H1 (cell line): ENCODE data around the gene MICALL2. TPM values are rescaled to one million over a fixed set of nuclear protein-coding genes. Genes with fewer than 3 reads are reported as not detected.
A peak's percentile ranks its signal among the peaks of the same experiment; 100 is the strongest.

Experiments used
- CTCF ChIA-PET: fragments of 300-600 bp; sonication (Branson Sonifier 250); formaldehyde crosslinking; loops from one replicate; lab custom pipeline; 2021; ENCODE audit not compliant: partially characterized antibody; lab: Charles Lee
- POLR2A ChIA-PET: fragments of 300-600 bp; sonication (Branson Sonifier 250); formaldehyde crosslinking; loops from one replicate; lab custom pipeline; 2021; ENCODE audit warnings: inconsistent platforms; ENCODE audit not compliant: partially characterized antibody; lab: Charles Lee
- DNase-seq, 2 experiments: peaks; one replicate each; pipeline versions ENCODE4 v3.0.0 to v3.0.0-alpha.2; 2010 to 2022; ENCODE audit warnings: low spot score in 2 of 2, low read depth in 1 of 2, mixed read lengths in 1 of 2
- FAIRE-seq: peaks from 2 replicates; lab custom pipeline; 2011; peaks lifted over from hg19 to GRCh38; lab: Jason Lieb, UNC
- H2AFZ ChIP-seq: 2 replicates; pipeline ENCODE4 v1.8.1; 2012; ENCODE audit warnings: low read length, inconsistent platforms
- H2AK5ac ChIP-seq: 2 replicates; pipeline ENCODE4 v1.6.1; 2013; ENCODE audit warnings: low read depth, low read length
- H2BK120ac ChIP-seq: replicated peaks from 2 replicates; pipeline ENCODE3; 2013; ENCODE audit warnings: low read depth, low read length, inconsistent platforms
- H2BK12ac ChIP-seq: 2 replicates; pipeline ENCODE4 v1.6.1; 2013; ENCODE audit warnings: low read depth, low read length
- H2BK15ac ChIP-seq: 2 replicates; pipeline ENCODE4 v1.6.1; 2013; ENCODE audit warnings: low read length
- H2BK20ac ChIP-seq: 2 replicates; pipeline ENCODE4 v1.6.1; 2013; ENCODE audit warnings: low read length
- H2BK5ac ChIP-seq: 2 replicates; pipeline ENCODE4 v1.6.1; 2013; ENCODE audit warnings: low read depth, low read length
- H3K14ac ChIP-seq: 2 replicates; pipeline ENCODE4 v1.6.1; 2013; ENCODE audit warnings: inconsistent platforms; ENCODE audit not compliant: insufficient read length
- H3K18ac ChIP-seq: 2 replicates; pipeline ENCODE4 v1.6.1; 2013; ENCODE audit warnings: low read length; ENCODE audit errors: extremely low read depth
- H3K23ac ChIP-seq: 2 replicates; pipeline ENCODE4 v1.6.1; 2013; ENCODE audit warnings: inconsistent platforms; ENCODE audit not compliant: insufficient read length
- H3K23me2 ChIP-seq: 2 replicates; pipeline ENCODE4 v1.6.1; 2013; ENCODE audit warnings: low read depth, low read length
- H3K27ac ChIP-seq: 2 replicates; pipeline ENCODE4 v1.6.1; 2011; ENCODE audit warnings: low read depth, low read length, inconsistent platforms
- H3K27me3 ChIP-seq, 4 experiments: replicated peaks in 1 of 4; 1 replicate in 1 of 4; 2 replicates in 3 of 4; pipeline versions ENCODE4 v1.6.1 to v1.8.1; 2011 to 2013; ENCODE audit warnings: low read length in 3 of 4, mild to moderate bottlenecking in 3 of 4, inconsistent platforms in 2 of 4, mixed read lengths in 2 of 4, moderate library complexity in 1 of 4; ENCODE audit not compliant: control insufficient read depth in 3 of 4, insufficient read depth in 3 of 4; ENCODE audit errors: extremely low read depth in 1 of 4
- H3K36me3 ChIP-seq, 4 experiments: 2 replicates each; pipeline versions ENCODE4 v1.6.1 to v1.8.1; 2011 to 2013; ENCODE audit warnings: mild to moderate bottlenecking in 4 of 4, low read length in 3 of 4, moderate library complexity in 2 of 4, control low read depth in 1 of 4, inconsistent platforms in 1 of 4; ENCODE audit not compliant: insufficient read depth in 4 of 4, control insufficient read depth in 2 of 4
- H3K4ac ChIP-seq: replicated peaks from 2 replicates; pipeline ENCODE3; 2013; ENCODE audit warnings: low read length, low read depth, mixed read lengths, inconsistent platforms; ENCODE audit not compliant: insufficient read length
- H3K4me1 ChIP-seq, 4 experiments: replicated peaks in 1 of 4; 1 replicate in 1 of 4; 2 replicates in 3 of 4; pipeline versions ENCODE4 v1.6.1 to v1.8.1; 2011 to 2013; ENCODE audit warnings: low read length in 3 of 4, inconsistent platforms in 2 of 4, mixed read lengths in 1 of 4; ENCODE audit not compliant: insufficient read depth in 4 of 4, control insufficient read depth in 3 of 4
- H3K4me2 ChIP-seq, 2 experiments: 2 replicates each; pipeline versions ENCODE4 v1.6.1 to v1.8.1; 2011 to 2013; ENCODE audit warnings: low read depth in 2 of 2, low read length in 2 of 2, control low read depth in 1 of 2, inconsistent platforms in 1 of 2, mild to moderate bottlenecking in 1 of 2; ENCODE audit not compliant: insufficient read depth in 1 of 2
- H3K4me3 ChIP-seq, 4 experiments: fragments of 200-600, 300-600 bp in 1 of 4; sonication (generic), shearing (Covaris generic), sonication (Bioruptor Twin) in 1 of 4; 2 replicates each; pipeline versions ENCODE4 v1.5.1 to v1.8.1; 2011 to 2016; ENCODE audit warnings: low read length in 4 of 4, low read depth in 3 of 4, control low read depth in 2 of 4, inconsistent platforms in 2 of 4, mild to moderate bottlenecking in 2 of 4, mixed read lengths in 1 of 4, moderate library complexity in 1 of 4; ENCODE audit not compliant: insufficient read depth in 2 of 4; ENCODE audit errors: extremely low read depth in 1 of 4
- H3K56ac ChIP-seq: replicated peaks from 2 replicates; pipeline ENCODE3; 2013; ENCODE audit warnings: low read depth, mild to moderate bottlenecking, mixed read lengths, low read length, inconsistent platforms; ENCODE audit not compliant: insufficient read length
- H3K79me1 ChIP-seq: 2 replicates; pipeline ENCODE4 v1.6.1; 2013; ENCODE audit warnings: low read depth, low read length, control low read depth
- H3K79me2 ChIP-seq, 2 experiments: 2 replicates each; pipeline versions ENCODE4 v1.6.1 to v1.8.1; 2012 to 2013; ENCODE audit warnings: low read length in 2 of 2, mild to moderate bottlenecking in 2 of 2, inconsistent platforms in 1 of 2; ENCODE audit not compliant: insufficient read depth in 2 of 2, control insufficient read depth in 1 of 2
- H3K9ac ChIP-seq, 4 experiments: replicated peaks in 1 of 4; 1 replicate in 1 of 4; 2 replicates in 3 of 4; pipeline versions ENCODE4 v1.6.1 to v1.8.1; 2011 to 2013; ENCODE audit warnings: low read depth in 3 of 4, low read length in 3 of 4, control low read depth in 2 of 4, mild to moderate bottlenecking in 2 of 4, moderate library complexity in 2 of 4, inconsistent platforms in 1 of 4; ENCODE audit errors: extremely low read depth in 1 of 4
- H3K9me3 ChIP-seq, 2 experiments: 2 replicates each; pipeline versions ENCODE4 v1.6.1 to v1.8.1; 2012 to 2013; ENCODE audit warnings: mild to moderate bottlenecking in 2 of 2, moderate library complexity in 2 of 2, control low read depth in 1 of 2, inconsistent platforms in 1 of 2, low read depth in 1 of 2, low read length in 1 of 2, mixed read lengths in 1 of 2; ENCODE audit not compliant: insufficient read depth in 2 of 2
- H4K20me1 ChIP-seq, 2 experiments: replicated peaks in 1 of 2; 2 replicates each; pipeline versions ENCODE3 to v1.8.1; 2011 to 2013; ENCODE audit warnings: inconsistent platforms in 2 of 2, low read length in 2 of 2, mild to moderate bottlenecking in 1 of 2; ENCODE audit not compliant: insufficient read depth in 2 of 2, control insufficient read depth in 1 of 2
- H4K5ac ChIP-seq: 2 replicates; pipeline ENCODE4 v1.6.1; 2013; ENCODE audit warnings: low read length, low read depth, mixed read lengths, inconsistent platforms; ENCODE audit not compliant: insufficient read length
- H4K8ac ChIP-seq: 2 replicates; pipeline ENCODE4 v1.8.0; 2013; ENCODE audit warnings: mild to moderate bottlenecking, moderate library complexity, low read length, inconsistent platforms; ENCODE audit not compliant: insufficient read depth; ENCODE audit errors: extremely low read depth
- H4K91ac ChIP-seq: replicated peaks from 2 replicates; pipeline ENCODE3; 2013; ENCODE audit warnings: low read length, mixed read lengths, inconsistent platforms; ENCODE audit not compliant: insufficient read length
- CREB1 ChIP-seq: IDR thresholded peaks from 2 replicates; pipeline ENCODE4 v1.6.1; 2012; ENCODE audit warnings: inconsistent platforms
- POLR2AphosphoS5 ChIP-seq: IDR thresholded peaks from 2 replicates; pipeline ENCODE4 v1.6.1; 2011; ENCODE audit warnings: low read depth, low read length
- RAD21 ChIP-seq, 2 experiments: IDR thresholded peaks in 1 of 2; conservative IDR thresholded peaks in 1 of 2; 2 replicates each; pipeline ENCODE4 v1.6.1; 2011; ENCODE audit warnings: low read depth in 2 of 2, low read length in 2 of 2, improper control_type of control experiment in 1 of 2, inconsistent platforms in 1 of 2, mild to moderate bottlenecking in 1 of 2, moderate library complexity in 1 of 2
- TAF1 ChIP-seq: IDR thresholded peaks from 2 replicates; pipeline ENCODE4 v1.6.1; 2011; ENCODE audit warnings: mild to moderate bottlenecking, low read depth, low read length
- TBP ChIP-seq: IDR thresholded peaks from 2 replicates; pipeline ENCODE4 v1.6.1; 2011; ENCODE audit warnings: low read depth, low read length, improper control_type of control experiment
- WGBS, 2 experiments: shearing (Covaris generic) in 1 of 2; methylation state at CpG; one replicate each; pipeline versions ENCODE4 v1.1.6 to v1.1.7; 2013 to 2015; ENCODE audit warnings: low lambda C conversion rate in 2 of 2, mixed read lengths in 2 of 2, inconsistent platforms in 1 of 2, low coverage in 1 of 2, missing lambda C conversion rate in 1 of 2; ENCODE audit not compliant: insufficient replicate concordance in 2 of 2, insufficient coverage in 1 of 2, insufficient read length in 1 of 2; ENCODE audit errors: extremely low coverage in 1 of 2, missing lambda C conversion rate in 1 of 2; 5-methylcytosine and 5-hydroxymethylcytosine counted together
- polyA plus RNA-seq, 7 experiments: library from polyadenylated mRNA; depleted of rRNA in 3 of 7; stranded (reverse) in 5 of 7; unstranded in 2 of 7; fragments of >200 nt in 5 of 7; fragments of 200-250 nt in 2 of 7; gene quantifications; 1 replicate in 5 of 7; 2 replicates in 1 of 7; 4 replicates in 1 of 7; pipeline versions ENCODE4 v1.2.1 to v1.2.3, GENCODE V29; 2011 to 2013; ENCODE audit warnings: missing spikeins in 2 of 7, mixed read lengths in 2 of 7
- total RNA-seq: library from RNA; stranded (reverse); fragmentation: NEBNext Ultra II Directional; extraction: Animal tissue kit (Norgen Biotek cat#: 25700); gene quantifications from 2 replicates; pipeline ENCODE4 v1.2.1, GENCODE V29; 2021

MICALL2 gene
- total and polyA plus RNA-seq, 2 of the 8 experiments (the other 6 are each of a cell fraction or from before 2014, with no cell fraction given) = 5.3 to 8.5 TPM

- no peak for TF ChIP-seq TBP
- no peak for TF ChIP-seq TAF1
- 0 out of 2 replicates have a peak, but pooled peaks have one; percentile 15 for TF ChIP-seq POLR2AphosphoS5
- no peak for TF ChIP-seq CREB1
- TF ChIP-seq RAD21 (IDR thresholded peaks at IDR 0.05 in 1 of 2, conservative IDR thresholded peaks at IDR 0.05 in 1 of 2; ENCODE audit: low read depth in 2 of 2, low read length in 2 of 2) = no peak
- TF ChIP-seq, all 59 proteins: peak for 1
- DNase-seq (no peak), FAIRE-seq (no peak)
- no peaks in the 10 kb centered on the region for H3K23me2 ChIP-seq
- H3K4me2 ChIP-seq = no peak overlapping the region
- H3K79me1 ChIP-seq = no peaks in the 10 kb centered on the region; the same call in 1 of the 2 replicates
- no peak overlapping the region for H2BK5ac ChIP-seq
- no peak overlapping the region for H2AFZ ChIP-seq
- H4K91ac ChIP-seq = no peak overlapping the region
- H3K4me1 ChIP-seq = no peaks in the 10 kb centered on the region
- H3K36me3 ChIP-seq = peaks cover 20 to 74% (median 47%) of the 10 kb centered on the region in 4 experiments; a peak in 6 of 8 replicates
- H2BK15ac ChIP-seq = no peak overlapping the region
- CTCF ChIA-PET = interaction anchor here (0.7 to 2.3 kb wide), 2 partner anchors 9 to 21 kb away, joined by 3 to 13 read pairs; no protein-coding TSS in a partner anchor
- no peak overlapping the region for H3K18ac ChIP-seq
- no peak overlapping the region for H4K5ac ChIP-seq
- no peak overlapping the region for H2BK12ac ChIP-seq
- H2BK20ac ChIP-seq = no peak overlapping the region
- H3K4ac ChIP-seq = no peak overlapping the region
- H2AK5ac ChIP-seq = no peak overlapping the region
- H3K27me3 ChIP-seq = no peaks in the 10 kb centered on the region
- H3K23ac ChIP-seq = no peak overlapping the region
- no peak overlapping the region for H2BK120ac ChIP-seq
- no peak overlapping the region for H3K56ac ChIP-seq
- no peak overlapping the region for H3K4me3 ChIP-seq
- peaks cover 0 to 12% of the 10 kb centered on the region in 2 experiments for H4K20me1 ChIP-seq
- H3K9me3 ChIP-seq = no peaks in the 10 kb centered on the region
- H3K9ac ChIP-seq = no peak overlapping the region
- no peak overlapping the region for H3K27ac ChIP-seq
- no peak overlapping the region for H4K8ac ChIP-seq
- 80% methylated on average over 19 of the region's 22 CpGs; no CpG with 5 or more reads in 1 of the 2 experiments for WGBS, 2 experiments
- POLR2A ChIA-PET = interaction anchor here (1.0 to 1.6 kb wide), 3 partner anchors 9 to 15 kb away, joined by 3 to 4 read pairs (median 3); no protein-coding TSS in a partner anchor
- H3K14ac ChIP-seq = no peak overlapping the region
- no peaks in the 10 kb centered on the region for H3K79me2 ChIP-seq
Observed at GRCh38 chr7:1483079-1483478, 23.8 kb upstream of the MICALL2 start.
